ENCODE measurements around the gene ATG4D.

DNA sequence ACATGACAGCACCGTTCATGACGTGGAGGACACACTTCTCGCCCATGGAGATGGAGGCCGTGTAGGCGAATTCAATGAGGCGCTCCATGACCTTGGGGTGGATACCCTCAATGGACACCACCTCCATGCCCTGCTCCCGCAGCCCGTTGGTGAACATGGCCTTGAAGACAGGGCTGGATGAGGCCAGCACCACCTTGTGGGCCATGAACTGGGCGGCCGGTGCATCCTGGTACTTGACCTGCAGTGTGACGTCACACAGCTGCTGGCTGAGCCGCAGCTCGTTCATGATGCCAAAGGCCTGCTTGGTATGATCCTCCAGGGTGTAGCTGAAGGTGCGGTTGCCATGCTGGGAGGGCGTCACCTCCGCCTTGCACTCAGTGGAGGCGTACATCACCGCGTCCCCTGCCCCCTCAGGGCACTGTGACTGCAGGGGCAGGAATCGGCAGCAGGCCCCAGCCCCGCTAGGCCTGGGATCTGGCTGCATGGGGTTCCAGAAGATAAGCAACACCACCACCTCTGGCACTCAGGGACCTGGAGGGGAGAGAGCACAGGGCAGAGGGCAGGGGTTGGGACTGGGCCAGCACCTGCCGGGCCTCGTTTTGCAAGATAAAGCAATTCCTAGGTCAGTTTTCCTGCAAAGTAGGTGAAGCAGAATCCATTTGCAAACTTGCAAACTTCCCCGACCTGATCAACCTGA is 44.0 kb upstream of the ATG4D start:
- TF ChIP-seq, protein P1, sequence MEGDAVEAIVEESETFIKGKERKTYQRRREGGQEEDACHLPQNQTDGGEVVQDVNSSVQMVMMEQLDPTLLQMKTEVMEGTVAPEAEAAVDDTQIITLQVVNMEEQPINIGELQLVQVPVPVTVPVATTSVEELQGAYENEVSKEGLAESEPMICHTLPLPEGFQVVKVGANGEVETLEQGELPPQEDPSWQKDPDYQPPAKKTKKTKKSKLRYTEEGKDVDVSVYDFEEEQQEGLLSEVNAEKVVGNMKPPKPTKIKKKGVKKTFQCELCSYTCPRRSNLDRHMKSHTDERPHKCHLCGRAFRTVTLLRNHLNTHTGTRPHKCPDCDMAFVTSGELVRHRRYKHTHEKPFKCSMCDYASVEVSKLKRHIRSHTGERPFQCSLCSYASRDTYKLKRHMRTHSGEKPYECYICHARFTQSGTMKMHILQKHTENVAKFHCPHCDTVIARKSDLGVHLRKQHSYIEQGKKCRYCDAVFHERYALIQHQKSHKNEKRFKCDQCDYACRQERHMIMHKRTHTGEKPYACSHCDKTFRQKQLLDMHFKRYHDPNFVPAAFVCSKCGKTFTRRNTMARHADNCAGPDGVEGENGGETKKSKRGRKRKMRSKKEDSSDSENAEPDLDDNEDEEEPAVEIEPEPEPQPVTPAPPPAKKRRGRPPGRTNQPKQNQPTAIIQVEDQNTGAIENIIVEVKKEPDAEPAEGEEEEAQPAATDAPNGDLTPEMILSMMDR (IDR thresholded peaks at IDR 0.05) = no peak
- TF ChIP-seq POLR2A (IDR thresholded peaks at IDR 0.05) = no peak

Data from upper lobe of left lung (tissue), 4 donors.